GM12878 (cell line): Measurements from ENCODE around the gene C9orf50. TPM values are rescaled to one million over a fixed set of nuclear protein-coding genes. Genes with fewer than 3 reads are reported as not detected.

Experiments
- CBFB ChIP-seq: IDR thresholded peaks from 2 replicates; pipeline ENCODE4 v1.6.1; 2016; ENCODE audit warnings: antibody characterized with exemption, low read depth
- CHD2 ChIP-seq: IDR thresholded peaks from 2 replicates; pipeline ENCODE4 v1.6.1; 2011; ENCODE audit warnings: low read depth, low read length, improper control_type of control experiment, borderline replicate concordance
- CHD4 ChIP-seq: fragments of 200-600 bp; sonication (generic); IDR thresholded peaks from 2 replicates; pipeline ENCODE4 v1.6.1; 2016; ENCODE audit warnings: mild to moderate bottlenecking
- CTCF ChIP-seq, 3 experiments: IDR thresholded peaks in 2 of 3; conservative IDR thresholded peaks in 1 of 3; 2 replicates each; pipeline ENCODE4 v1.5.1; 2011; ENCODE audit warnings: low read depth in 3 of 3, low read length in 3 of 3, mild to moderate bottlenecking in 3 of 3, control low read depth in 2 of 3, moderate library complexity in 2 of 3, inconsistent platforms in 1 of 3, mixed read lengths in 1 of 3; ENCODE audit not compliant: control insufficient read depth in 2 of 3, insufficient read depth in 1 of 3; ENCODE audit errors: extremely low read depth in 1 of 3
- E2F4 ChIP-seq: IDR thresholded peaks from 2 replicates; pipeline ENCODE4 v1.6.1; 2012; ENCODE audit warnings: low read depth, low read length, improper control_type of control experiment
- HCFC1 ChIP-seq: fragments of 150-350 bp; IDR thresholded peaks from 2 replicates; pipeline ENCODE4 v1.6.1; 2014; ENCODE audit warnings: low read length
- IKZF1 ChIP-seq: fragments of 450-650 bp; conservative IDR thresholded peaks from 2 replicates; pipeline ENCODE4 v1.6.1; 2017; ENCODE audit warnings: antibody characterized with exemption, mild to moderate bottlenecking
- IRF3 ChIP-seq: fragments of 450-650 bp; IDR thresholded peaks from 2 replicates; pipeline ENCODE4 v1.6.1; 2014; ENCODE audit warnings: mild to moderate bottlenecking
- MEF2B ChIP-seq: fragments of 450-650 bp; IDR thresholded peaks from 2 replicates; pipeline ENCODE4 v1.6.1; 2018; ENCODE audit warnings: mild to moderate bottlenecking, moderate library complexity; ENCODE audit not compliant: partially characterized antibody, poor library complexity, severe bottlenecking
- NFYB ChIP-seq: IDR thresholded peaks from 2 replicates; pipeline ENCODE4 v1.6.1; 2011; ENCODE audit warnings: low read depth, mild to moderate bottlenecking, low read length, improper control_type of control experiment, moderate library complexity; ENCODE audit not compliant: insufficient read depth
- POLR2AphosphoS2 ChIP-seq: IDR thresholded peaks from 2 replicates; pipeline ENCODE4 v1.6.1; 2011; ENCODE audit warnings: low read depth, mild to moderate bottlenecking, low read length, improper control_type of control experiment, moderate library complexity
- RAD51 ChIP-seq: fragments of 450-650 bp; IDR thresholded peaks from 2 replicates; pipeline ENCODE4 v1.6.1; 2016; ENCODE audit warnings: moderate library complexity, mild to moderate bottlenecking, inconsistent platforms
- RBBP5 ChIP-seq: fragments of 200-600 bp; sonication (generic); conservative IDR thresholded peaks from 2 replicates; pipeline ENCODE4 v1.6.1; 2016
- SKIL ChIP-seq: fragments of 450-650 bp; IDR thresholded peaks from 2 replicates; pipeline ENCODE4 v1.6.1; 2017; ENCODE audit warnings: mild to moderate bottlenecking, low read depth, inconsistent platforms; ENCODE audit not compliant: poor library complexity, severe bottlenecking
- polyA plus RNA-seq, 11 experiments: library from polyadenylated mRNA; depleted of rRNA in 4 of 11; unstranded in 6 of 11; stranded (reverse) in 5 of 11; fragments of >200 nt; fragmentation: Nextera tagmentation in 4 of 11; fragmentation: Illumina TruSeq in 1 of 11; extraction: Ambion mirVana in 4 of 11; extraction: Trizol in 1 of 11; gene quantifications; 1 replicate in 1 of 11; 2 replicates in 10 of 11; pipeline versions ENCODE4 v1.2.1 to v1.2.3, GENCODE V29; 2011 to 2016; ENCODE audit warnings: inconsistent platforms in 2 of 11, missing spikeins in 2 of 11, low read depth in 1 of 11
- total RNA-seq, 4 experiments: library from RNA; depleted of rRNA in 3 of 4; stranded (reverse); fragments of >200 nt in 3 of 4; fragmentation: Illumina TruSeq in 1 of 4; extraction: Trizol in 1 of 4; gene quantifications; 2 replicates each; pipeline versions ENCODE4 v1.2.1 to v1.2.3, GENCODE V29; 2013 to 2021

The C9orf50 gene
- total and polyA plus RNA-seq, 10 of the 15 experiments (the other 5 are each of a cell fraction or from before 2014, with no cell fraction given): not detected

GRCh38 chr9:129584136-129584535 is 36.8 kb downstream of the C9orf50 start (continued):
- no peak for TF ChIP-seq SKIL
- TF ChIP-seq IRF3: 0 out of 2 replicates have a peak, but pooled peaks have one; percentile 8
- TF ChIP-seq CHD2: no peak
- TF ChIP-seq MEF2B: no peak
- TF ChIP-seq RAD51: peak; percentile 92
- peak; percentile 79; the same call in 1 of the 2 replicates for TF ChIP-seq NFYB
- TF ChIP-seq CHD4: no peak
- no peak for TF ChIP-seq CTCF (IDR thresholded peaks at IDR 0.05 in 2 of 3, conservative IDR thresholded peaks at IDR 0.05 in 1 of 3; ENCODE audit: control insufficient read depth in 2 of 3, extremely low read depth in 1 of 3, insufficient read depth in 1 of 3, low read depth in 3 of 3, low read length in 3 of 3)
- TF ChIP-seq HCFC1: peak; percentile 91
- TF ChIP-seq IKZF1: peak; percentile 44
- no peak for TF ChIP-seq POLR2AphosphoS2
- TF ChIP-seq RBBP5: no peak
- no peak for TF ChIP-seq E2F4
- TF ChIP-seq CBFB: no peak
- TF ChIP-seq, all 136 proteins: peak for 18
